ENCODE measurements around the gene DCAF11.

Gene DCAF11

GRCh38 chr14:24114532-24115421, at the start of gene DCAF11, which contains the start of gene NRL:
DCAF11 (plus strand) TSS chr14:24114777; CDS start chr14:24115595, 818 bp downstream.
NRL (minus strand) TSS chr14:24114949; CDS start chr14:24082848, 32,101 bp downstream.
- TF ChIP-seq TSHZ2 (CRISPR knock-in tag; IDR thresholded peaks at IDR 0.05) (0 out of 2 replicates have a peak, but pooled peaks have one; percentile 27), ARNTL (CRISPR knock-in tag; IDR thresholded peaks at IDR 0.05; ENCODE audit: borderline replicate concordance, low read depth) (no peak), POU6F1 (CRISPR knock-in tag; IDR thresholded peaks at IDR 0.05; ENCODE audit: borderline replicate concordance, low read depth) (no peak), ZNF8 (CRISPR knock-in tag; IDR thresholded peaks at IDR 0.05) (no peak), GLIS3 (CRISPR knock-in tag; IDR thresholded peaks at IDR 0.05) (no peak), OSR1 (CRISPR knock-in tag; IDR thresholded peaks at IDR 0.05) (no peak), PPARA (CRISPR knock-in tag; IDR thresholded peaks at IDR 0.05; ENCODE audit: borderline replicate concordance) (no peak), PATZ1 (CRISPR knock-in tag; IDR thresholded peaks at IDR 0.05; ENCODE audit: borderline replicate concordance) (no peak)
- ATAC-seq: peak; percentile 93

GRCh38 chr14:24064856-24065255, 49.7 kb upstream of the DCAF11 start:
- no peak for ATAC-seq
- TF ChIP-seq BACH2 (CRISPR knock-in tag; IDR thresholded peaks at IDR 0.05; ENCODE audit: borderline replicate concordance) (no peak), ZNF565 (CRISPR knock-in tag; conservative IDR thresholded peaks at IDR 0.05; ENCODE audit: low read depth) (no peak)

GRCh38 chr14:24065408-24065807, 49.2 kb upstream of the DCAF11 start:
- ATAC-seq: no peak
- no peak for TF ChIP-seq CSDC2 (CRISPR knock-in tag; IDR thresholded peaks at IDR 0.05)
- TF ChIP-seq TSHZ2 (CRISPR knock-in tag; IDR thresholded peaks at IDR 0.05): no peak
- no peak for TF ChIP-seq ZNF565 (CRISPR knock-in tag; conservative IDR thresholded peaks at IDR 0.05; ENCODE audit: low read depth)
- TF ChIP-seq OSR1 (CRISPR knock-in tag; IDR thresholded peaks at IDR 0.05): no peak
- no peak for TF ChIP-seq RARB (CRISPR knock-in tag; IDR thresholded peaks at IDR 0.05)
- no peak for TF ChIP-seq ARNTL (CRISPR knock-in tag; IDR thresholded peaks at IDR 0.05; ENCODE audit: borderline replicate concordance, low read depth)
- no peak for TF ChIP-seq ZFP3 (CRISPR knock-in tag; IDR thresholded peaks at IDR 0.05)
- TF ChIP-seq POU6F1 (CRISPR knock-in tag; IDR thresholded peaks at IDR 0.05; ENCODE audit: borderline replicate concordance, low read depth): no peak
- TF ChIP-seq CSRNP3 (CRISPR knock-in tag; IDR thresholded peaks at IDR 0.05): no peak
- no peak for TF ChIP-seq TCF4 (CRISPR knock-in tag; IDR thresholded peaks at IDR 0.05; ENCODE audit: borderline replicate concordance)
- no peak for TF ChIP-seq ESRRG (CRISPR knock-in tag; IDR thresholded peaks at IDR 0.05)
- no peak for TF ChIP-seq ZC3H10 (CRISPR knock-in tag; IDR thresholded peaks at IDR 0.05)
- no peak for TF ChIP-seq PATZ1 (CRISPR knock-in tag; IDR thresholded peaks at IDR 0.05; ENCODE audit: borderline replicate concordance)
- no peak for TF ChIP-seq BACH2 (CRISPR knock-in tag; IDR thresholded peaks at IDR 0.05; ENCODE audit: borderline replicate concordance)
- no peak for TF ChIP-seq TOX (CRISPR knock-in tag; IDR thresholded peaks at IDR 0.05; ENCODE audit: borderline replicate concordance)
- no peak for TF ChIP-seq ZNF8 (CRISPR knock-in tag; IDR thresholded peaks at IDR 0.05)
- no peak for TF ChIP-seq ZFP30 (CRISPR knock-in tag; IDR thresholded peaks at IDR 0.05)
- TF ChIP-seq ISL1 (CRISPR knock-in tag; IDR thresholded peaks at IDR 0.05): no peak
